Measurements from ENCODE around the gene SNX5. TPM values are rescaled to one million over a fixed set of nuclear protein-coding genes. Genes with fewer than 3 reads are reported as not detected.

Gene SNX5
- total RNA-seq, 1 experiment from 2014 or later, result 159 TPM

DNA sequence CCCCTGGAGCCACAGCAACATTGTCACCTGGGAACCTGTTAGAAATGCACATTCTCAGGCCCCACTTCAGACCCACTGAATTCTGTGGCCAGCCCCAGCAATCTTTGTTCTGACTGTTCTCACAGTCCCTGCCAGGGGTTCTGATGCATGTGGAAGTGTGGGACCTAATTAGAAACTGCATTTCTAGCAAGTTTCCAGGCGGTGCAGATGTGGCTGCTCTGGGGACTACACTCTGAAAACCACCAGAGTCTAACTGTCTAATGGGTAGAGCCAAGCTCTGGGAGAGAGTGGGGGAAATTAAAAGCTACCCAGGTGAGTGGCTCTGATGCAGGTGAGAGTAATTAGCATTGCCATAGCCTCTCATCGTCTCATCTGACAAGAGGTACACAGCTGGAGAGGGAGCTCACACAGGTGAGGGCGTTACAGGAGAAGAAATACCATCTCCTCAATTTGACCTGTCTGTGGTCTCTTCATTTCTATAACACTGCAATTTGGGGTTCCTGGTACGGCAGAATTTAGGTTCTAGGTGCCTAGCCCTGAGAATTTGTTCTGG is 66.0 kb downstream of the SNX5 start:
- Histone ChIP-seq H3K27ac (ENCODE audit: low read depth, low read length) (no peak overlapping the region), H2AFZ (ENCODE audit: low read depth, low read length, poor library complexity, severe bottlenecking) (no peak overlapping the region), H3K9me3 (ENCODE audit: control insufficient read depth in 1 of 2, insufficient read depth in 1 of 2, low read depth in 1 of 2, low read length in 2 of 2) (no peaks in the 10 kb centered on the region), H3K9me2 (ENCODE audit: insufficient read depth) (no peaks in the 10 kb centered on the region), H3K4me2 (ENCODE audit: low read length) (no peak overlapping the region), H3K79me2 (ENCODE audit: insufficient read depth, low read length) (no peaks in the 10 kb centered on the region), H3K4me1 (ENCODE audit: control insufficient read depth in 1 of 2, insufficient read depth in 2 of 2, low read length in 2 of 2) (peaks cover 2 to 7% of the 10 kb centered on the region in 2 experiments; a peak in 3 of 4 replicates), H3K36me3 (ENCODE audit: control insufficient read depth in 1 of 2, insufficient read depth in 2 of 2, low read length in 2 of 2) (no peaks in the 10 kb centered on the region), H3K4me3 (replicated peaks in 1 of 2; ENCODE audit: low read depth in 1 of 2, low read length in 2 of 2) (no peak overlapping the region), H4K20me1 (ENCODE audit: insufficient read depth) (no peaks in the 10 kb centered on the region), H3K9ac (ENCODE audit: low read length) (no peak overlapping the region), H3K27me3 (ENCODE audit: insufficient read depth, low read length) (no peaks in the 10 kb centered on the region)
- TF ChIP-seq POLR2AphosphoS5 (IDR thresholded peaks at IDR 0.05; ENCODE audit: low read depth, low read length) (no peak), REST (IDR thresholded peaks at IDR 0.05; ENCODE audit: low read depth) (no peak), YY1 (IDR thresholded peaks at IDR 0.05; ENCODE audit: extremely low read depth, insufficient replicate concordance, low read depth, low read length) (no peak), SP1 (IDR thresholded peaks at IDR 0.05; ENCODE audit: low read depth) (no peak), CBX3 (IDR thresholded peaks at IDR 0.05; ENCODE audit: low read depth) (no peak), JUND (IDR thresholded peaks at IDR 0.05) (no peak), ZFX (IDR thresholded peaks at IDR 0.05) (no peak), SIN3A (IDR thresholded peaks at IDR 0.05; ENCODE audit: low read depth) (no peak), MAX (IDR thresholded peaks at IDR 0.05) (no peak), TCF7L2 (IDR thresholded peaks at IDR 0.05; ENCODE audit: borderline replicate concordance, extremely low read depth, insufficient read depth, insufficient read length) (no peak), FOSL1 (IDR thresholded peaks at IDR 0.05; ENCODE audit: low read depth) (no peak), SRF (IDR thresholded peaks at IDR 0.05; ENCODE audit: low read depth) (no peak), EZH2 (IDR thresholded peaks at IDR 0.05) (no peak), RAD21 (IDR thresholded peaks at IDR 0.05; ENCODE audit: low read depth) (no peak), POLR2A (IDR thresholded peaks at IDR 0.05; ENCODE audit: borderline replicate concordance, extremely low read depth, insufficient read depth, insufficient read length) (no peak), ZBTB33 (IDR thresholded peaks at IDR 0.05; ENCODE audit: extremely low read depth, insufficient replicate concordance, low read length) (no peak), ELF1 (IDR thresholded peaks at IDR 0.05; ENCODE audit: borderline replicate concordance, low read depth) (no peak), ZNF274 (IDR thresholded peaks at IDR 0.05; ENCODE audit: low read depth, low read length) (no peak)
- TF ChIP-seq, protein P1, sequence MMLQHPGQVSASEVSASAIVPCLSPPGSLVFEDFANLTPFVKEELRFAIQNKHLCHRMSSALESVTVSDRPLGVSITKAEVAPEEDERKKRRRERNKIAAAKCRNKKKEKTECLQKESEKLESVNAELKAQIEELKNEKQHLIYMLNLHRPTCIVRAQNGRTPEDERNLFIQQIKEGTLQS (IDR thresholded peaks at IDR 0.05), result no peak
- no TSS peak for BruUV-seq (replicated peaks)
- DNase-seq (ENCODE audit: low read depth, low spot score) (no peak), ATAC-seq (no peak; the same call in 1 of the 2 replicates)
- RAD21 ChIA-PET (ENCODE audit: low non-redundant PET in 1 of 2, low total read pairs in 2 of 2, uncharacterized antibody in 2 of 2, unreplicated experiment in 2 of 2), result no interaction called here
- POLR2A ChIA-PET, result no interaction called here
- CTCF ChIA-PET, result interaction anchor here (1.7 kb wide), 1 partner anchor 220 kb away, joined by 7 read pairs; the partner anchor contains the start of gene RRBP1
- intact Hi-C loops (cut with micrococcal nuclease), result no loop called here

Measured in HCT116 (cell line).